Measurements from ENCODE around the gene LSM2. TPM values are rescaled to one million over a fixed set of nuclear protein-coding genes. Genes with fewer than 3 reads are reported as not detected.

Gene LSM2
- total and polyA plus RNA-seq, 9 of the 15 experiments (the other 6 are each of a cell fraction or from before 2014, with no cell fraction given), result 154 to 407 (median 223) TPM

DNA sequence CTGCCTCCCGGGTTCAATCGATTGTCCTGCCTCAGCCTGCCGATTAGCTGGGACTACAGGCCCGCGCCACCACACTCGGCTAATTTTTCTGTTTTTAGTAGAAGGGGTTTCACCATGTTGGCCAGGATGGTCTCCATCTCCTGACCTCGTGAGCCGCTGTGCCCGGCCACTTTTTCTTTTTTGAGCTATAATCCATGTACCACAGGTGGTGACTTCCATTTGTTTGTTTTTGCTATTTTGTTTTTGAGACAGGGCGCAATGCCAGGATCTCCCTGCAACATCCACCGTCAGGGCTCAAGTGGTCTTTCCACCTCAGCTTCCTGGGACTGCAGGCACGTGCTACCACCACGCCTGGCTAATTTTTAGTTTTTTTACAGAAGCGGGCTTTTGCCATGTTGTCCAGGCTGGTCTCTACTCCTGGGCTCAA, 29.3 kb upstream of the LSM2 start:
- Histone ChIP-seq H3K4me1 (replicated peaks in 1 of 2; ENCODE audit: control insufficient read depth in 2 of 2, insufficient read depth in 2 of 2, low read length in 2 of 2) (peaks cover 40 to 61% of the 10 kb centered on the region in 2 experiments), H3K9me3 (replicated peaks; ENCODE audit: control insufficient read depth, insufficient read depth, low read depth, low read length) (no peaks in the 10 kb centered on the region; the same call in 1 of the 2 replicates), H2AFZ (ENCODE audit: low read depth, low read length) (no peak overlapping the region), H3K4me3 (peak overlapping the region; percentile 85), H3K9me1 (ENCODE audit: control insufficient read depth, insufficient read depth, low read length) (no peaks in the 10 kb centered on the region), H3K27ac (ENCODE audit: extremely low read depth, low read depth, low read length) (peak overlapping the region; percentile 88), H3K9ac (ENCODE audit: insufficient read depth in 1 of 2, low read depth in 2 of 2, low read length in 2 of 2) (peak overlapping the region; percentile 98 to 100), H3K36me3 (ENCODE audit: control insufficient read depth, insufficient read depth, low read length) (peaks cover 68% of the 10 kb centered on the region), H4K20me1 (replicated peaks; ENCODE audit: control insufficient read depth, insufficient read depth, low read length) (peaks cover 30% of the 10 kb centered on the region), H3K79me2 (ENCODE audit: control insufficient read depth, insufficient read depth, low read length) (peaks cover 77% of the 10 kb centered on the region), H3K4me2 (ENCODE audit: insufficient read depth, low read length) (peak overlapping the region; percentile 94), H3K27me3 (ENCODE audit: control insufficient read depth in 2 of 2, insufficient read depth in 2 of 2, low read length in 2 of 2) (no peaks in the 10 kb centered on the region)
- DNase-seq (ENCODE audit: extremely low read depth in 1 of 4, low spot score in 3 of 4), result peak in 2 of 4 experiments; percentile 24
- under 1% methylated on average over 14 of the region's 14 CpGs for WGBS (ENCODE audit: insufficient coverage, low coverage, missing lambda C conversion rate)
- ChIA-PET POLR2A (interaction anchor here (0.6 to 13.1 kb wide), 36 partner anchors 10 to 288 kb away, joined by 3 to 229 read pairs (median 6); partner anchors contain the start of genes ABHD16A, APOM, BAG6 and C6orf47), CTCF (ENCODE audit: low intra/inter-chr PET ratio) (interaction anchor here (0.6 to 0.7 kb wide), 3 partner anchors 63 to 303 kb away, joined by 3 to 4 read pairs (median 4); no protein-coding TSS in a partner anchor)
- FAIRE-seq, result no peak
- intact Hi-C loops (cut with micrococcal nuclease), result no loop called here
- no peak for ATAC-seq
- no TSS peak for BruUV-seq (replicated peaks)
- in situ Hi-C loops (cut with MboI), result no loop called here
- TF ChIP-seq, protein P1, sequence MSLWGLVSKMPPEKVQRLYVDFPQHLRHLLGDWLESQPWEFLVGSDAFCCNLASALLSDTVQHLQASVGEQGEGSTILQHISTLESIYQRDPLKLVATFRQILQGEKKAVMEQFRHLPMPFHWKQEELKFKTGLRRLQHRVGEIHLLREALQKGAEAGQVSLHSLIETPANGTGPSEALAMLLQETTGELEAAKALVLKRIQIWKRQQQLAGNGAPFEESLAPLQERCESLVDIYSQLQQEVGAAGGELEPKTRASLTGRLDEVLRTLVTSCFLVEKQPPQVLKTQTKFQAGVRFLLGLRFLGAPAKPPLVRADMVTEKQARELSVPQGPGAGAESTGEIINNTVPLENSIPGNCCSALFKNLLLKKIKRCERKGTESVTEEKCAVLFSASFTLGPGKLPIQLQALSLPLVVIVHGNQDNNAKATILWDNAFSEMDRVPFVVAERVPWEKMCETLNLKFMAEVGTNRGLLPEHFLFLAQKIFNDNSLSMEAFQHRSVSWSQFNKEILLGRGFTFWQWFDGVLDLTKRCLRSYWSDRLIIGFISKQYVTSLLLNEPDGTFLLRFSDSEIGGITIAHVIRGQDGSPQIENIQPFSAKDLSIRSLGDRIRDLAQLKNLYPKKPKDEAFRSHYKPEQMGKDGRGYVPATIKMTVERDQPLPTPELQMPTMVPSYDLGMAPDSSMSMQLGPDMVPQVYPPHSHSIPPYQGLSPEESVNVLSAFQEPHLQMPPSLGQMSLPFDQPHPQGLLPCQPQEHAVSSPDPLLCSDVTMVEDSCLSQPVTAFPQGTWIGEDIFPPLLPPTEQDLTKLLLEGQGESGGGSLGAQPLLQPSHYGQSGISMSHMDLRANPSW (CRISPR knock-in tag; IDR thresholded peaks at IDR 0.05), result no peak
- TF ChIP-seq, protein P2, sequence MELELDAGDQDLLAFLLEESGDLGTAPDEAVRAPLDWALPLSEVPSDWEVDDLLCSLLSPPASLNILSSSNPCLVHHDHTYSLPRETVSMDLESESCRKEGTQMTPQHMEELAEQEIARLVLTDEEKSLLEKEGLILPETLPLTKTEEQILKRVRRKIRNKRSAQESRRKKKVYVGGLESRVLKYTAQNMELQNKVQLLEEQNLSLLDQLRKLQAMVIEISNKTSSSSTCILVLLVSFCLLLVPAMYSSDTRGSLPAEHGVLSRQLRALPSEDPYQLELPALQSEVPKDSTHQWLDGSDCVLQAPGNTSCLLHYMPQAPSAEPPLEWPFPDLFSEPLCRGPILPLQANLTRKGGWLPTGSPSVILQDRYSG (tag; conservative IDR thresholded peaks at IDR 0.05; ENCODE audit: low read depth), result 0 out of 2 replicates have a peak, but pooled peaks have one; percentile 22
- TF ChIP-seq PHB2 (IDR thresholded peaks at IDR 0.05; ENCODE audit: low read depth) (0 out of 2 replicates have a peak, but pooled peaks have one; percentile 33), POLR2A (conservative IDR thresholded peaks at IDR 0.05) (peak; percentile 31; the same call in 1 of the 2 replicates), ZNF384 (IDR thresholded peaks at IDR 0.05; ENCODE audit: low read depth, low read length) (0 out of 2 replicates have a peak, but pooled peaks have one; percentile 3), POLR2B (IDR thresholded peaks at IDR 0.05; ENCODE audit: low read depth, partially characterized antibody) (peak; percentile 57), KDM5B (IDR thresholded peaks at IDR 0.05; ENCODE audit: insufficient replicate concordance, low read depth, low read length) (peak; percentile 73)
- TF ChIP-seq, protein P3, sequence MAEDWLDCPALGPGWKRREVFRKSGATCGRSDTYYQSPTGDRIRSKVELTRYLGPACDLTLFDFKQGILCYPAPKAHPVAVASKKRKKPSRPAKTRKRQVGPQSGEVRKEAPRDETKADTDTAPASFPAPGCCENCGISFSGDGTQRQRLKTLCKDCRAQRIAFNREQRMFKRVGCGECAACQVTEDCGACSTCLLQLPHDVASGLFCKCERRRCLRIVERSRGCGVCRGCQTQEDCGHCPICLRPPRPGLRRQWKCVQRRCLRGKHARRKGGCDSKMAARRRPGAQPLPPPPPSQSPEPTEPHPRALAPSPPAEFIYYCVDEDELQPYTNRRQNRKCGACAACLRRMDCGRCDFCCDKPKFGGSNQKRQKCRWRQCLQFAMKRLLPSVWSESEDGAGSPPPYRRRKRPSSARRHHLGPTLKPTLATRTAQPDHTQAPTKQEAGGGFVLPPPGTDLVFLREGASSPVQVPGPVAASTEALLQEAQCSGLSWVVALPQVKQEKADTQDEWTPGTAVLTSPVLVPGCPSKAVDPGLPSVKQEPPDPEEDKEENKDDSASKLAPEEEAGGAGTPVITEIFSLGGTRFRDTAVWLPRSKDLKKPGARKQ (CRISPR knock-in tag; IDR thresholded peaks at IDR 0.05), result no peak
